H1 (cell line): ENCODE data around the gene UBE4A. TPM values are rescaled to one million over a fixed set of nuclear protein-coding genes. Genes with fewer than 3 reads are reported as not detected.

Experiments used
- CTCF ChIA-PET: fragments of 300-600 bp; sonication (Branson Sonifier 250); formaldehyde crosslinking; loops from one replicate; lab custom pipeline; 2021; ENCODE audit not compliant: partially characterized antibody; lab: Charles Lee
- POLR2A ChIA-PET: fragments of 300-600 bp; sonication (Branson Sonifier 250); formaldehyde crosslinking; loops from one replicate; lab custom pipeline; 2021; ENCODE audit warnings: inconsistent platforms; ENCODE audit not compliant: partially characterized antibody; lab: Charles Lee
- DNase-seq, 2 experiments: peaks; one replicate each; pipeline versions ENCODE4 v3.0.0 to v3.0.0-alpha.2; 2010 to 2022; ENCODE audit warnings: low spot score in 2 of 2, low read depth in 1 of 2, mixed read lengths in 1 of 2
- FAIRE-seq: peaks from 2 replicates; lab custom pipeline; 2011; peaks lifted over from hg19 to GRCh38; lab: Jason Lieb, UNC
- H2AFZ ChIP-seq: 2 replicates; pipeline ENCODE4 v1.8.1; 2012; ENCODE audit warnings: low read length, inconsistent platforms
- H2AK5ac ChIP-seq: 2 replicates; pipeline ENCODE4 v1.6.1; 2013; ENCODE audit warnings: low read depth, low read length
- H2BK120ac ChIP-seq: replicated peaks from 2 replicates; pipeline ENCODE3; 2013; ENCODE audit warnings: low read depth, low read length, inconsistent platforms
- H2BK12ac ChIP-seq: 2 replicates; pipeline ENCODE4 v1.6.1; 2013; ENCODE audit warnings: low read depth, low read length
- H2BK15ac ChIP-seq: 2 replicates; pipeline ENCODE4 v1.6.1; 2013; ENCODE audit warnings: low read length
- H2BK20ac ChIP-seq: 2 replicates; pipeline ENCODE4 v1.6.1; 2013; ENCODE audit warnings: low read length
- H2BK5ac ChIP-seq: 2 replicates; pipeline ENCODE4 v1.6.1; 2013; ENCODE audit warnings: low read depth, low read length
- H3K14ac ChIP-seq: 2 replicates; pipeline ENCODE4 v1.6.1; 2013; ENCODE audit warnings: inconsistent platforms; ENCODE audit not compliant: insufficient read length
- H3K18ac ChIP-seq: 2 replicates; pipeline ENCODE4 v1.6.1; 2013; ENCODE audit warnings: low read length; ENCODE audit errors: extremely low read depth
- H3K23ac ChIP-seq: 2 replicates; pipeline ENCODE4 v1.6.1; 2013; ENCODE audit warnings: inconsistent platforms; ENCODE audit not compliant: insufficient read length
- H3K23me2 ChIP-seq: 2 replicates; pipeline ENCODE4 v1.6.1; 2013; ENCODE audit warnings: low read depth, low read length
- H3K27ac ChIP-seq: 2 replicates; pipeline ENCODE4 v1.6.1; 2011; ENCODE audit warnings: low read depth, low read length, inconsistent platforms
- H3K27me3 ChIP-seq, 4 experiments: replicated peaks in 1 of 4; 1 replicate in 1 of 4; 2 replicates in 3 of 4; pipeline versions ENCODE4 v1.6.1 to v1.8.1; 2011 to 2013; ENCODE audit warnings: low read length in 3 of 4, mild to moderate bottlenecking in 3 of 4, inconsistent platforms in 2 of 4, mixed read lengths in 2 of 4, moderate library complexity in 1 of 4; ENCODE audit not compliant: control insufficient read depth in 3 of 4, insufficient read depth in 3 of 4; ENCODE audit errors: extremely low read depth in 1 of 4
- H3K36me3 ChIP-seq, 4 experiments: 2 replicates each; pipeline versions ENCODE4 v1.6.1 to v1.8.1; 2011 to 2013; ENCODE audit warnings: mild to moderate bottlenecking in 4 of 4, low read length in 3 of 4, moderate library complexity in 2 of 4, control low read depth in 1 of 4, inconsistent platforms in 1 of 4; ENCODE audit not compliant: insufficient read depth in 4 of 4, control insufficient read depth in 2 of 4
- H3K4ac ChIP-seq: replicated peaks from 2 replicates; pipeline ENCODE3; 2013; ENCODE audit warnings: low read length, low read depth, mixed read lengths, inconsistent platforms; ENCODE audit not compliant: insufficient read length
- H3K4me1 ChIP-seq, 4 experiments: replicated peaks in 1 of 4; 1 replicate in 1 of 4; 2 replicates in 3 of 4; pipeline versions ENCODE4 v1.6.1 to v1.8.1; 2011 to 2013; ENCODE audit warnings: low read length in 3 of 4, inconsistent platforms in 2 of 4, mixed read lengths in 1 of 4; ENCODE audit not compliant: insufficient read depth in 4 of 4, control insufficient read depth in 3 of 4
- H3K4me2 ChIP-seq, 2 experiments: 2 replicates each; pipeline versions ENCODE4 v1.6.1 to v1.8.1; 2011 to 2013; ENCODE audit warnings: low read depth in 2 of 2, low read length in 2 of 2, control low read depth in 1 of 2, inconsistent platforms in 1 of 2, mild to moderate bottlenecking in 1 of 2; ENCODE audit not compliant: insufficient read depth in 1 of 2
- H3K4me3 ChIP-seq, 4 experiments: fragments of 200-600, 300-600 bp in 1 of 4; sonication (generic), shearing (Covaris generic), sonication (Bioruptor Twin) in 1 of 4; 2 replicates each; pipeline versions ENCODE4 v1.5.1 to v1.8.1; 2011 to 2016; ENCODE audit warnings: low read length in 4 of 4, low read depth in 3 of 4, control low read depth in 2 of 4, inconsistent platforms in 2 of 4, mild to moderate bottlenecking in 2 of 4, mixed read lengths in 1 of 4, moderate library complexity in 1 of 4; ENCODE audit not compliant: insufficient read depth in 2 of 4; ENCODE audit errors: extremely low read depth in 1 of 4
- H3K56ac ChIP-seq: replicated peaks from 2 replicates; pipeline ENCODE3; 2013; ENCODE audit warnings: low read depth, mild to moderate bottlenecking, mixed read lengths, low read length, inconsistent platforms; ENCODE audit not compliant: insufficient read length
- H3K79me1 ChIP-seq: 2 replicates; pipeline ENCODE4 v1.6.1; 2013; ENCODE audit warnings: low read depth, low read length, control low read depth
- H3K79me2 ChIP-seq, 2 experiments: 2 replicates each; pipeline versions ENCODE4 v1.6.1 to v1.8.1; 2012 to 2013; ENCODE audit warnings: low read length in 2 of 2, mild to moderate bottlenecking in 2 of 2, inconsistent platforms in 1 of 2; ENCODE audit not compliant: insufficient read depth in 2 of 2, control insufficient read depth in 1 of 2
- H3K9ac ChIP-seq, 4 experiments: replicated peaks in 1 of 4; 1 replicate in 1 of 4; 2 replicates in 3 of 4; pipeline versions ENCODE4 v1.6.1 to v1.8.1; 2011 to 2013; ENCODE audit warnings: low read depth in 3 of 4, low read length in 3 of 4, control low read depth in 2 of 4, mild to moderate bottlenecking in 2 of 4, moderate library complexity in 2 of 4, inconsistent platforms in 1 of 4; ENCODE audit errors: extremely low read depth in 1 of 4
- H3K9me3 ChIP-seq, 2 experiments: 2 replicates each; pipeline versions ENCODE4 v1.6.1 to v1.8.1; 2012 to 2013; ENCODE audit warnings: mild to moderate bottlenecking in 2 of 2, moderate library complexity in 2 of 2, control low read depth in 1 of 2, inconsistent platforms in 1 of 2, low read depth in 1 of 2, low read length in 1 of 2, mixed read lengths in 1 of 2; ENCODE audit not compliant: insufficient read depth in 2 of 2
- H4K20me1 ChIP-seq, 2 experiments: replicated peaks in 1 of 2; 2 replicates each; pipeline versions ENCODE3 to v1.8.1; 2011 to 2013; ENCODE audit warnings: inconsistent platforms in 2 of 2, low read length in 2 of 2, mild to moderate bottlenecking in 1 of 2; ENCODE audit not compliant: insufficient read depth in 2 of 2, control insufficient read depth in 1 of 2
- H4K5ac ChIP-seq: 2 replicates; pipeline ENCODE4 v1.6.1; 2013; ENCODE audit warnings: low read length, low read depth, mixed read lengths, inconsistent platforms; ENCODE audit not compliant: insufficient read length
- H4K8ac ChIP-seq: 2 replicates; pipeline ENCODE4 v1.8.0; 2013; ENCODE audit warnings: mild to moderate bottlenecking, moderate library complexity, low read length, inconsistent platforms; ENCODE audit not compliant: insufficient read depth; ENCODE audit errors: extremely low read depth
- H4K91ac ChIP-seq: replicated peaks from 2 replicates; pipeline ENCODE3; 2013; ENCODE audit warnings: low read length, mixed read lengths, inconsistent platforms; ENCODE audit not compliant: insufficient read length
- CREB1 ChIP-seq: IDR thresholded peaks from 2 replicates; pipeline ENCODE4 v1.6.1; 2012; ENCODE audit warnings: inconsistent platforms
- FOSL1 ChIP-seq: IDR thresholded peaks from 2 replicates; pipeline ENCODE4 v1.6.1; 2011; ENCODE audit warnings: mild to moderate bottlenecking, low read depth, low read length, moderate library complexity; ENCODE audit not compliant: insufficient read depth
- HDAC2 ChIP-seq, 2 experiments: fragments of 300-600 bp in 1 of 2; sonication (generic) in 1 of 2; IDR thresholded peaks; 2 replicates each; pipeline ENCODE4 v1.6.1; 2011 to 2012; ENCODE audit warnings: low read depth in 2 of 2, low read length in 2 of 2, mild to moderate bottlenecking in 2 of 2, moderate library complexity in 2 of 2, borderline replicate concordance in 1 of 2, inconsistent platforms in 1 of 2
- KDM1A ChIP-seq: fragments of 200-600, 300-600 bp; sonication (generic); IDR thresholded peaks from 2 replicates; pipeline ENCODE4 v1.7.1; 2016; ENCODE audit warnings: mild to moderate bottlenecking, low read length, borderline replicate concordance
- PHF8 ChIP-seq: fragments of 200-600 bp; sonication (generic); conservative IDR thresholded peaks from 2 replicates; pipeline ENCODE4 v1.7.1; 2012; ENCODE audit warnings: low read depth, mild to moderate bottlenecking, inconsistent platforms, low read length, moderate library complexity
- RBBP5 ChIP-seq: IDR thresholded peaks from 2 replicates; pipeline ENCODE4 v1.7.1; 2012; ENCODE audit warnings: low read depth, mild to moderate bottlenecking, inconsistent platforms, low read length, moderate library complexity, borderline replicate concordance
- SP1 ChIP-seq: IDR thresholded peaks from 2 replicates; pipeline ENCODE4 v1.6.1; 2011; ENCODE audit warnings: low read depth, low read length
- TEAD4 ChIP-seq: IDR thresholded peaks from 2 replicates; pipeline ENCODE4 v1.6.1; 2012; ENCODE audit warnings: low read depth, low read length, inconsistent platforms, mixed read lengths
- WGBS, 2 experiments: shearing (Covaris generic) in 1 of 2; methylation state at CpG; one replicate each; pipeline versions ENCODE4 v1.1.6 to v1.1.7; 2013 to 2015; ENCODE audit warnings: low lambda C conversion rate in 2 of 2, mixed read lengths in 2 of 2, inconsistent platforms in 1 of 2, low coverage in 1 of 2, missing lambda C conversion rate in 1 of 2; ENCODE audit not compliant: insufficient replicate concordance in 2 of 2, insufficient coverage in 1 of 2, insufficient read length in 1 of 2; ENCODE audit errors: extremely low coverage in 1 of 2, missing lambda C conversion rate in 1 of 2; 5-methylcytosine and 5-hydroxymethylcytosine counted together
- polyA plus RNA-seq, 7 experiments: library from polyadenylated mRNA; depleted of rRNA in 3 of 7; stranded (reverse) in 5 of 7; unstranded in 2 of 7; fragments of >200 nt in 5 of 7; fragments of 200-250 nt in 2 of 7; gene quantifications; 1 replicate in 5 of 7; 2 replicates in 1 of 7; 4 replicates in 1 of 7; pipeline versions ENCODE4 v1.2.1 to v1.2.3, GENCODE V29; 2011 to 2013; ENCODE audit warnings: missing spikeins in 2 of 7, mixed read lengths in 2 of 7
- total RNA-seq: library from RNA; stranded (reverse); fragmentation: NEBNext Ultra II Directional; extraction: Animal tissue kit (Norgen Biotek cat#: 25700); gene quantifications from 2 replicates; pipeline ENCODE4 v1.2.1, GENCODE V29; 2021
- TF ChIP-seq, protein P1 (sequence below): IDR thresholded peaks from 2 replicates; pipeline ENCODE4 v1.6.1; 2012; ENCODE audit warnings: inconsistent platforms

The UBE4A gene
- total and polyA plus RNA-seq, 2 of the 8 experiments (the other 6 are each of a cell fraction or from before 2014, with no cell fraction given) = 11.3 to 34.5 TPM

DNA sequence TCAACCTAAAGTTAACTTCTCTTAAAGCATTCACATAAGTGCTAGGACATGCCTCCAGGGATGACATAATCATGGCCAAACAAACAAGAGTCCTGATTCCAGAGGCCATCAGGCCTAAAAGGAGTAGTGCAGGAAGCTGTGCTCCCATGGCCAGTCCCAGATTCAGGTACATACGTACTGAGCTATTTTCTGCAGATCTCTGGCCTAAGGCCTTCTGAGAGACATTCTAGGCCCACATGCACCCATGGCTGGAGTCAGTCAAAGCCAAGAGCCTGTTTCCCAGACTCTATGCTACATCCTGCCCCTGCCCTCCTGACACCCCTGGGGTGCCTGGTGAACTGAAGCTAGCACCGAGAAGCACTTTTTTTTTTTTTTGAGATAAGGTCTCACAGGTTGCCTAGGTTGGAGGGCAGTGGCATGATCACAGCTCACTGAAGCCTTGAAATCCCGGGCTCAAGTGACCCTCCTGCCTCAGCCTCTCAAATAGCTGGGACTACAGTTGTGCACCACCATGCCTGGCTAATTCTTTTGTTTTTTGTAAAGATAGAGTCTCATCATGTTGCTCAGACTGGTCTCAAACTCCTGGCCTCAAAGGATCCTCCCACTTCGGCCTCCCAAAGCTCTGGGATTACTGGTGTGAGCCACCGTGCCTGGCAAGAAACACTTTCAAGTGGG lies 17.4 kb upstream of the UBE4A start:
- ChIA-PET POLR2A (no interaction called here), CTCF (interaction anchor here (0.7 to 4.9 kb wide), 4 partner anchors 11 to 77 kb away, joined by 3 to 24 read pairs (median 3); partner anchors contain the start of gene MPZL2)
- H3K23ac ChIP-seq = no peak overlapping the region
- no peak for FAIRE-seq
- H3K4me3 ChIP-seq = no peak overlapping the region
- H3K4me2 ChIP-seq = no peak overlapping the region
- H3K27ac ChIP-seq = no peak overlapping the region
- H3K4ac ChIP-seq = no peak overlapping the region
- H4K8ac ChIP-seq = peak overlapping the region; percentile 81; the same call in 1 of the 2 replicates
- no peak overlapping the region for H2BK15ac ChIP-seq
- H2BK20ac ChIP-seq = 0 out of 2 replicates have a peak overlapping the region, but pooled peaks have one; percentile 32
- no peak overlapping the region for H2AK5ac ChIP-seq
- no peaks in the 10 kb centered on the region; the same call in 1 of the 2 replicates for H3K23me2 ChIP-seq
- H2BK120ac ChIP-seq = no peak overlapping the region
- no peaks in the 10 kb centered on the region for H3K36me3 ChIP-seq
- H2BK12ac ChIP-seq = no peak overlapping the region
- no peaks in the 10 kb centered on the region; the same call in 1 of the 2 replicates for H3K79me1 ChIP-seq
- H3K9ac ChIP-seq = no peak overlapping the region
- H3K56ac ChIP-seq = no peak overlapping the region
- no peak overlapping the region for H4K91ac ChIP-seq
- H2AFZ ChIP-seq = no peak overlapping the region
- no peak overlapping the region for H4K5ac ChIP-seq
- no peaks in the 10 kb centered on the region for H3K79me2 ChIP-seq
- no peaks in the 10 kb centered on the region for H3K9me3 ChIP-seq
- WGBS, 2 experiments = 97% methylated on average over 5 of the region's 5 CpGs; no CpG with 5 or more reads in 1 of the 2 experiments
- H3K4me1 ChIP-seq = no peaks in the 10 kb centered on the region
- H3K14ac ChIP-seq = no peak overlapping the region
- DNase-seq = no peak
- H3K18ac ChIP-seq = no peak overlapping the region
- H4K20me1 ChIP-seq = no peaks in the 10 kb centered on the region
- no peak overlapping the region for H2BK5ac ChIP-seq
- no peaks in the 10 kb centered on the region; a peak in 1 of 7 replicates for H3K27me3 ChIP-seq
- TF ChIP-seq FOSL1 = no peak
- TF ChIP-seq RBBP5 = no peak
- no peak for TF ChIP-seq SP1
- TF ChIP-seq PHF8 = no peak
- TF ChIP-seq, protein P1, sequence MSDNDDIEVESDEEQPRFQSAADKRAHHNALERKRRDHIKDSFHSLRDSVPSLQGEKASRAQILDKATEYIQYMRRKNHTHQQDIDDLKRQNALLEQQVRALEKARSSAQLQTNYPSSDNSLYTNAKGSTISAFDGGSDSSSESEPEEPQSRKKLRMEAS = no peak
- TF ChIP-seq KDM1A = no peak
- no peak for TF ChIP-seq CREB1
- no peak for TF ChIP-seq TEAD4
- no peak for TF ChIP-seq HDAC2 (IDR thresholded peaks at IDR 0.05; ENCODE audit: borderline replicate concordance in 1 of 2, low read depth in 2 of 2, low read length in 2 of 2)
